Measurements from ENCODE around the gene CD276.
"Not testable (repeated sequence)": the region's sequence is repeated elsewhere in the genome, so short reads cannot be mapped to it uniquely, and the experiment has no call there.

Gene CD276

DNA sequence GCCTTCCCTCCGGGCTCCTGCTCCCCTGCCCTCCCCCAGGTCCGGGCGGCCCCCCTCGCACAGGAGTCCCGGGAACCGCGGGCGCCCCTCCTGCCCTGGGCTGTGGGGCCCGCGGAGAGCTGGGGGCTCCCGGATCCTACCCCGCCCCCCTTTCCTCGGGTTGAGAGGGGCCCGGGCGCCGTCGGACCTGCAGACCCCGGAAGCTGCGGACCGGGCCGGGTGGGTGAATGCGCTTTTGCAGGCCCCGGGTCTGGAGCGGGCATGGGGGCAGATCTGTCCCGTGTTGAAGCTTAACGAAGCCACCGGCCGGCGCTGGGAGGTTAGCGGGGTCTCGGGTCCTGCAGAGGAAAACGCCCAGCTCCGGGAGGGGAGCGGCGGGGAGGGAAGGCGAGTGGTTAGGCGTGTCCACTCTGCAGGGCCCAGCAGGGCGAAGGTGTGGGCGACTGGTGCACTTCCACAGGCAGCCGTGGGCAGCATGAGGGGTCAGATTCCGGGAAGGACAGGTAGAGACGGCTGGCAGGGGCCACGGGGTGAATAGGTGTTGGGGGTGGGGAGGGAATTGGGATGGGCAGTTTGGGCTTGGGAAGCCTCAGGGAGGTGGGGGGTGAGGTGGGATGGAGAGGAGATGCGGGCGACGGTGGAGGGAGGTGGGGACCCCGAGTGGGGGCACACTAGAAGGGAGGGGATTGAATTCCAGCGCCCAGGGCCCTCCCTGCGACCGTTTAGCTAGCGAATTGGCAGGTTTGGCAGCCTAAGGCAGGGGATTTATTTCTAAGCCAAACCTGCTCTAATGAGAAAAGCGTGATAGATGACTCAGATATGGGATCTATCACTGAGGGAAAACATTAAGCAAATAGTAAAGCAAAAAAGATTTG is 635 bp downstream of the CD276 start:
- peak; percentile 5 for ATAC-seq
- no peak for DNase-seq

DNA sequence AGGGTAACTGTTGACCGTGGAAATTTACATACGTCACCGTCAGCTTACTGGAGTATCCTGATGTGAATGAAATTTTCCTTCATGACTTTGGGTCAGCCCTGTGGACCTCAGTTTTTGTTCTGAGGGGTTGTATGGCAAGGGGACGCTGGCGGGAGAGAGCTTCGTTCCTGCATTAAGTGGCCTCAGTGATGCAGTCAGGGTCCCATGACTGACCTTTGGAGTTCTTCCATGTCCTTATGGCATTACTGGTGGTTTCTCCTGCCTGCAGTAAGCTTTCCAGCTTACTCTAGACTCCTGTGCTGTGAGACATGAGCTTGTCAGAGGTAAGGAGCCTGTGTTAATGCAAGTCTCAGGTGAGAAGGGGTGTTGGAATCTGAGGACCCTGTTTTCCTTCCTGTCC is 1.8 kb downstream of the CD276 start:
- DNase-seq, result no peak
- ATAC-seq, result no peak

DNA sequence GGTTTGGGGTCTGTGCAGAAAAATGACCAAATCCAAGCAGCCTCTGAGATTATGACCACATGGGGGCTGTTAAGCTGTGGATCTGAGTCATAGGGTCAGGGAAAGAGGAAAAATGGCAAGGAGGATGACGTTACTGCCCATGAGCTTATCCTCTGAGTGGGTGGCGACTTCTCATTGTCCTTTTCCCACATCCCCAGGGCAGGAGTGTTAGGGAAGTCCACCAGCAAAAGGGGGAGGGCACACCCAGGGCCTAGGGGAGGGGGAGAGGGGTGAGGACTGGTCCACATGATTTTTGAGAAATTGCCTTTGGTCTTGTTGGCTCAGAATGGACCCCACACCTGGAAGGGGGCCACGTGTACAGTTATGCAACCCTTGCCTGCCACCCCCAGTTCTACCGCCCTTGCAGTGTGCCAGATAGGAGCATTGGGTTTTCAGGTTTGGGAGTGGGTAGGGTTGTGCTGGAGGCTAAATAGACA is 2.6 kb downstream of the CD276 start:
- DNase-seq, result no peak
- ATAC-seq, result no peak

DNA sequence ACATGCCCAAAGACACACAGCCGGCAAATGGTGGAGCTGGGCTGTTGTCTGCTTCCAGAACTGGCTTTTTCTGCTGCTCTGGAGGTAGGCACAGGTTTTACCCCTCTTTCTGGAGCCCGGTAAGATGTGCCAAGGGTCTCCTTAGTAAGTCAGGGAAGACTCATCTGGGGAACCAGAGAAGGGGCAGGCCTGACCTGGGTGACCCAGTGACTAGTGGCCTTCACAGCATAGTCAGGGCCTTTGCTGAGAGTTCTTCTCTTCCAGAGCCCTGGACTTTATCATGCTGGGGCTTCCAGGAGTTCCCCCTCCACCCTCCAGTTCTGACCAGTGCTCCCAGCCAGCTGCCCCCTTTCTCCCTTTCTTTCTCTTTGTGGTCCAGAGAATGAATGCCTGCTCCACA is 3.2 kb downstream of the CD276 start:
- ATAC-seq (no peak), DNase-seq (no peak)

DNA sequence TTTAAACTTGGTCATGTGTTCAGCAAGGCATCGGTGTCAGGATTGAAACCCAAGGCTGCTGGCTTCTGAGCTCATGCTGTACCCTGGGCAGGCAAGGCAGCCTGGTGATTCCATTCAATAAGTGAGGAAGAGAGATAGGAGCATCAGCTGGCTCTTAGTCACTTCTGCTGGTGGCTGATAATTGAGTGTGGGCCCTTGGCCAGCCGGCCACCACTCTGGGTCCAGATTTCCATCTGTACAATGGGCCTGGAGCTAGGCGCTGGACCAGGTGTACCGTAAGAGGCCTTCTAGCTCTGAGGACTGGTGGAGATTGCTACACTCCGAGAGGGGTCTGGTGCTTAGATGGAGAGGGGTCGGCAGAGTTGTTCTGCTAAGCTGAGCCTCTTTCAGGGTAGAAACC is 4.3 kb downstream of the CD276 start:
- no peak for DNase-seq
- ATAC-seq, result no peak

DNA sequence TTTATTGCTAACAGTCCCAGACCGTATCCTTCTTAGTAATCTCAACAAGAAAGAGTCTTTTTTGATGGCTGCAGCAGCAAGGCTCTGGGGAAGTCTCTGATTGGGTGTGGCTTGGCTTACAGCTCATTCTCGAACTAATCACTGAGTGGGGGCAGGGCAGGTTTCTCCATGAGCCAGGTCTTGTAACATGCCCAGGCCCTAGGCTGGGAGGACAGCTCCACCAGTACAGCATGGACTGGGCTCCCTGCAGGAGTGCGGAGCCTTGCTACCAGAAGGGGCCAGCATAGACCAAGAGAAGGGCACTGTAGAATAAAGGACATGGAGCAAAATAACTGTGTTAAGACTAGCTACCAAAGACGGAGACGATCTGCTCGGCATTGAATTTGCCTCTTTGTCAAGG is 7.2 kb downstream of the CD276 start:
- DNase-seq (no peak), ATAC-seq (no peak)

DNA sequence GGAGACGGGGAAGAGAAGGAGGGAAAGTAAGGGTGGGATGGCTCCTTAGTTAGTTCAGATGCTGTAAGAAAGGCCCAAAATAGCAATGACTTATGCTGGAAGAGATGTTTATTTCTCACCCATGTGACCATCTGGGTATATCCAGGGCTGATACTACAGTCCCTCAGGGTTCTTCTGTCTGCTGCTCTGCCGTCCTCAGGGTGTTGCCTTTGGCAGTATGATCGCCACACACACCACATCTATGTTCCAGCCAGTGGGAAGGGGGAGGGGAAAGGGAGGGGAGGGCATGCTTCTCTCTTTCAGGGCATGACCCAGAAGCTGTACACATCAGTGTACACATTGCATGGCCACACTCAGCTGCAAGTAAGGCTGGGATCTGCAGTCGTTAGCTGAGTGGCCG is 10.2 kb downstream of the CD276 start:
- ATAC-seq, result no peak
- DNase-seq, result no peak

DNA sequence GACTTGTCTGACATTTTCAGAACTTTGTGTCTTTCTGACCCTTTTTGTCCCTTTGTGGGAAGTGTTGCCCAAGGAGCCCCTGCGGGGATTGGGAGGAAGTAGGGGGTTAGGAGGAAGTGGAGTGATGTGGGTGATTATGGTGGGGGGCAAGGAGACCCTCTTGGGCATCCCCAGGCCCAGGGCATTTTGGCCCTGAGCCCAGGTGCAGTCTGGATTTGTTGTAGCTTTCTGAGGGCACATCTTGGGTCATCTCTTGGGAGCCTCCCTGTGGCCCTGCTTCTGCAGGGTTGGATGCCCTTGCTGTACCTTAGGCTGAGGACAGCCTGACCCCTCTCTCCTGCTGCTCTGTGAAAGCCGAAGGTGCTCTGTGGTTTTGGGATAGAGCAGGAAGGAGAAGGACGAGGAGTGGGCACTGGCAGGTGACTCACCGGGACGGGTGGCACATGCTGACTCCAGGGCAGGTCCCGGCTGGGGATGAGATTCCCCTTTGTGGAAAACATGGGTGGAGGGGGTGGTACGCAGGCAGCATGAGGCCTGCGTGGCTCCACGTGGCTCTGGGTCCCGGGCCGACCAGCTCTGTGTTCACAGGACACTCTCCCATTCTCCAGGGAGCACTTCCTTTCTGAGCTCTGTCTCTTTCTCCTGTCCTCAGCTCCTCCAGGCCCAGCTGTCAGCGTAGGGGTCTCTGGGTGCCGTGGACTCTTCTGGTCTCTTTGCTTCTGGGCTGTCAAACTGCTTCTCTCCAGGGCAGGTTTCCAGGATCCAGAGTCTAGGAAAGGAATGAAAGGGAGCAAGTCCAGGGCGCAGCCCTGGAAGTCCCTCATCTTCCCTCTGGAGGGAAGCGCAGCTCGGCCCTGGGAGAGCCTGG is 11.8 kb downstream of the CD276 start:
- DNase-seq, result no peak
- ATAC-seq, result no peak

DNA sequence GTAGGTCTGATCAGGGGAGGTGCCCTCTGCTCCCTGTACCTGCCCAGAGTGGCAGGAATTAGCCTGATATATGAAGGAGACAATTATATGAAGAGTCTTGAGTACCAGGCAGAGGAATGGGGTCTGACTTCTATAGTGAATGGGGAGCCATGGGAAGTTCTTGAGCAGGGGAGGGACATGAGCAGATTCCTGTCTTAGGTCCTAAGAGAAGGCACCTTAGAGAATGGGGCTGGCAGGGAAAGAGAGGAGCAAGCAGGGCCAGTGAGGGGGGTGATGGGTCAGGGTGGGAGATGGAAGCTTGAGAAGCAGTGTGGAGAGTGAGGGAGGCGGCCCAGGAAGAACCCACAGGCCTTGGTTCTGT is 12.4 kb downstream of the CD276 start:
- ATAC-seq, result no peak

DNA sequence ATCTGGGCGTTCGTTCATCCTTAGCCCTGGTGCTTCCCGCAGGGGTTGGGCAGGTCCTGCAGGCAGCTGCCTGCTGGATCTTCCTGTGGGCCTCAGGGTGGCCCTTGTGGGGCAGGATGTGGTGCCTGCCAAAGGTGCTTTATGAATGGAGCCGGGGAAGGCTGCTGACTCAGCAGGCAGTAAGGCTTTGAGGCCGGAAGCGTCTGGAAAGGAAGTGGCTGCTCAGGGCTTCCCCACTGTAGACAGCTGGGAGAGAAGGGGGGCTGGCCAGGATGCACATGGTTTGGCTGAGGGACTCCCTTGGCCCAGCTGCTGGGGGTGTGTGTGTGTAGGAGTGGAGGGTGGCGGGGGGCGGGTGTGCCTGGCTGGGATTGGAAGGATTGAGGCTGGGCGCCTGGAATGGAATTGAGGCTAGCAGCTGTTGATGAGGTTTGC is 12.9 kb downstream of the CD276 start:
- ATAC-seq (peak; percentile 91), DNase-seq (peak; percentile 81)

More for the DNA sequence above, 12.4 kb downstream of the CD276 start:
- DNase-seq, result no peak

DNA sequence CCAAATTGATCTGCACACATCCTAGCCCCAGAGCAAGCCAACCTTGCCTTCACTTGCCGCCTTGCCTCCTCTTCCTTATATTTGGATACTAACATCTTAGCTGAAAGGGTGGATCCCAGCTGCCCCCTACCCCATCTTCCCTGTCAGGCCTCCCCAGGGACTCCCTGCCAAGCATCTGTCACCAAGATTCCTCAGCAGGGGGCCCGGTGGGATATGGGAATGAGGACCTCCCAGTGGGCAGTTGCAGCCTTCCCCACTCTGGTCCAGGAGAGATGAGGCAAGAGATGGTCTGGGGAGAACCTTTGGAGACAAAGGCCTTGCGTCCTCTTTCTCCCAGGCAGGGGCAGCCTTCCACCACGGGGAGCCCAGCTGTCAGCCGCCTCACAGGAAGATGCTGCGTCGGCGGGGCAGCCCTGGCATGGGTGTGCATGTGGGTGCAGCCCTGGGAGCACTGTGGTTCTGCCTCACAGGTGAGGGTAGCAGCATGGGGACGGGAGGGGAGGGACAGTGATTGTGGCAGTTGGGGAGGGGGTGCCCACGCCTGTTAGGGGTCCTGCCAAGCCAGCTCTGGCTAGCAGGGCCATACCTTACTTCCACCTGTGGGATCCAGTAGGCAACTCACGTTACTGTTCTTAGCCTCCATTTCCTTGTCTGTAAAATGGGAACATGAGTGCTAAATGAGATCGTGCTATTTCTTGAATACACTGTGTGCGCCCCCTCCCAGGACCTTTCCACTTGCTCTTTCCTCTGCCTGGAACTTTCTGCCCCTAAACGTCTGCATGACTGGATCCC is 15.3 kb downstream of the CD276 start:
- no peak for ATAC-seq

DNA sequence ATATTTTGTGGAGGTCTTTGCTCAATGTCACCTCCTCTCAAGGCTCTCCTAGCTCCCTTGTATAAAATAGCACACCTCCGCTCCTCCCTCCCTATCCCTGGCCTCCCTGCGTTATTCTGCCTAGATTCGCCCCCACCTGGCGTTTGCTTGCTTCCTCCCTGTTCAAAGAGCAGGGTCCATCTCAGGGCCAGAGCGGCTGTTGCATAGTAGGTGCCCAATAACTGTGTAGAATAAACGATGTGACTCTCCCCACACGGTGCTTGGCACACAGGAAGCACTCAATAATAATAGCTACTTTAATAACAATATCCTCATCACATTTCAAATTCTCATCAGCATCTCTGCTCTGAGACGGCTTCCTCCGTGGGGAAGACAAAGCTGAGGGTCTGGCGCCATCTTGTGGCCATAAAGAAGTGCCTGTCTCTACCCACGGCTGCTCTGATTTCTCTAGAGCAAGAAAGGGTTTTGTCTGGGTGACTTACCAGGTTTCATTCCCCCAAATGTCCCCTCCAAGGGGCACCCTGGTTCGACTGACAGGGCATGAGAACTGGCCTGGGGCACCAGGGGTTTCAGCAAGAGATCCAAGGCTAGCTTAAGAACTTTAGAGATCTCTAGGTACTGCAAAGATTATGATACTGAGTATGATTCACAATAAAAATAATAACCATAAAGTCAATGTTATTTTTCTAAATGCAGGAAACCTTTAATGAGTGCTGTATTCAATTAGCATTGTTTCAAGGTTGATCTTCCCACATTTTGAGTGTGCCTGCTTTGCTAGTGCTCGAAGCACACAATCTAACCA is 16.1 kb downstream of the CD276 start:
- DNase-seq, result peak; percentile 74

More for the DNA sequence above, 15.3 kb downstream of the CD276 start:
- no peak for DNase-seq

DNA sequence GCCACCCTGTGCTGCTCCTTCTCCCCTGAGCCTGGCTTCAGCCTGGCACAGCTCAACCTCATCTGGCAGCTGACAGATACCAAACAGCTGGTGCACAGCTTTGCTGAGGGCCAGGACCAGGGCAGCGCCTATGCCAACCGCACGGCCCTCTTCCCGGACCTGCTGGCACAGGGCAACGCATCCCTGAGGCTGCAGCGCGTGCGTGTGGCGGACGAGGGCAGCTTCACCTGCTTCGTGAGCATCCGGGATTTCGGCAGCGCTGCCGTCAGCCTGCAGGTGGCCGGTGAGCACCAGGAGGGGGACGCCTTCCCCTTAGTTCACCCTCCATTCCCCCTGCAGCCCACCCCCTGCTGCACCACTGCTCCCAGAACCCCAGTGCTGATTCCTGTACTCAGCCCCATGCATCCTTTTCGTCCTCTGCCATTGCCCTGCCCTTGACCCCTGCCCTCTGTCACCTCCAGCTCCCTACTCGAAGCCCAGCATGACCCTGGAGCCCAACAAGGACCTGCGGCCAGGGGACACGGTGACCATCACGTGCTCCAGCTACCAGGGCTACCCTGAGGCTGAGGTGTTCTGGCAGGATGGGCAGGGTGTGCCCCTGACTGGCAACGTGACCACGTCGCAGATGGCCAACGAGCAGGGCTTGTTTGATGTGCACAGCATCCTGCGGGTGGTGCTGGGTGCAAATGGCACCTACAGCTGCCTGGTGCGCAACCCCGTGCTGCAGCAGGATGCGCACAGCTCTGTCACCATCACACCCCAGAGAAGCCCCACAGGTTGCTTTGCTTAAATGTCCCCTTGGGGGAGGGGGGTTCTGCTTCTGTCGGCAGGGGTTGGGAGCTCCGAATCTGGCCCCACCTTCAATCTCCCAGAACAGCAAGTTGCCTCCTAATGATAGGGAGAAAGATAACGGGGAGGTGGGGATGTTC is 18.4 kb downstream of the CD276 start:
- ATAC-seq, DNase-seq: not testable (repeated sequence)

More for the DNA sequence above, 16.1 kb downstream of the CD276 start:
- ATAC-seq, result peak; percentile 44

DNA sequence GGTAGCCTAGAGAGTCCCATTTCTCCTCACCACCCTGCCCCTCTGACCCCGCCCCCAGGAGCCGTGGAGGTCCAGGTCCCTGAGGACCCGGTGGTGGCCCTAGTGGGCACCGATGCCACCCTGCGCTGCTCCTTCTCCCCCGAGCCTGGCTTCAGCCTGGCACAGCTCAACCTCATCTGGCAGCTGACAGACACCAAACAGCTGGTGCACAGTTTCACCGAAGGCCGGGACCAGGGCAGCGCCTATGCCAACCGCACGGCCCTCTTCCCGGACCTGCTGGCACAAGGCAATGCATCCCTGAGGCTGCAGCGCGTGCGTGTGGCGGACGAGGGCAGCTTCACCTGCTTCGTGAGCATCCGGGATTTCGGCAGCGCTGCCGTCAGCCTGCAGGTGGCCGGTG is 19.4 kb downstream of the CD276 start:
- not testable (repeated sequence) for ATAC-seq, DNase-seq

DNA sequence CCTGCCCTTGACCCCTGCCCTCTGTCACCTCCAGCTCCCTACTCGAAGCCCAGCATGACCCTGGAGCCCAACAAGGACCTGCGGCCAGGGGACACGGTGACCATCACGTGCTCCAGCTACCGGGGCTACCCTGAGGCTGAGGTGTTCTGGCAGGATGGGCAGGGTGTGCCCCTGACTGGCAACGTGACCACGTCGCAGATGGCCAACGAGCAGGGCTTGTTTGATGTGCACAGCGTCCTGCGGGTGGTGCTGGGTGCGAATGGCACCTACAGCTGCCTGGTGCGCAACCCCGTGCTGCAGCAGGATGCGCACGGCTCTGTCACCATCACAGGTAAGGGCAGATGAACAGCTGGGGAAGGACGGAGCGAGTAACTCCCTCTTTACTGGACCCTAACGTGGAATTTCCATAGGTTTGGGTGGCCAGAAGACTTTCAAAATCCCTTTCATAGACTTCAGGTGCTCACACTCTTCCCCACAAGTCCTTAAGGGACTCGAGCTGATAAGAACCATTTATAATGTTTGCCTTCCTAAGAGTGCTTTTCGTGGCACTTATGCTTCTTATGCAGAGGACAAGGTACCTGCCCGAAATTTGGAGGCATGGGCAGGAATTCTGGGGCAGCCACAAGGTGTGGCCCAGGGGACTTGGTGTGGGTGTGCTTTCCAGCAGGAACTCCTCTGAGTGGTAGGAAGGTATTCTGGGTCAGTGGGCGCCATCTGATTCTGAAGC is 20.1 kb downstream of the CD276 start:
- ATAC-seq, result not testable (repeated sequence)

DNA sequence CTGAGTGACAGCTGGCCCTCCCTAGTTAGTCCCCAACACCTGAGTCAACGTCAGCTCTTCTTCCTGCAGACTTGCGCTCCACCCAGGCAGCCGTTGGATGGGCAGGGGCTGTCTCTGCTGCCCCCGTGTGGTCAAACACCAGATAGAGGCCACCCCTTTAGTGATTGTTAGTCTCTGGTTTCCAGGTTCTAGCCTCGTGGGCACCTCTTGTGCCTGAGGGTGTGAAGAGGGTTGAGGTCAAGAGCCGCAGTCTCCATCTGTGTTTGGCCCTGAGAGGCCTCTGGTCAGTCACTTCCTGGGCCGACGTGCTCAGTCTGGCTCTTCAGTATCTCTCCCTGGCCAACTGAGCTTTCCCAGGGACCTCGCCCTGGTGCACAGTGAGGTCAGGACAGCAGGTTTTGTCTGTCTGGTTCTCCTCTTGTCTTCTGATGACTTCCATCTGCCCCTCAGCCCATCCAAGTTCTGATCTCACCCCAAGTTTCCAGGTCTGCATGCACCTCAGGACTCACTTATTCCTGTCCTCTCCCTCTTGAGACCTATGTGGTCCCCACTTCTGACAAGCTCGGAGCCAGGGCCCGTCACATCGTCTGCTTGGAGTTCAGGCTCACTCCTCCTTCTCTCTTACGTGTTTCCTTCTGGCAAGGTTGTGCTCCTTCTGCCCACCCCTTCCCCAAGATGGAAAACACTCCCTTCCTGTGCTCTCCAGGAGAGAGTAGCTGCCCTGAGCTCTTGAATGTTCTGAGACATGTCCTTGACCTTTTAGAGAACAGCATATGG is 20.9 kb downstream of the CD276 start:
- DNase-seq, result peak; percentile 75
- peak; percentile 62 for ATAC-seq

More for the DNA sequence above, 20.1 kb downstream of the CD276 start:
- DNase-seq, result not testable (repeated sequence)

DNA sequence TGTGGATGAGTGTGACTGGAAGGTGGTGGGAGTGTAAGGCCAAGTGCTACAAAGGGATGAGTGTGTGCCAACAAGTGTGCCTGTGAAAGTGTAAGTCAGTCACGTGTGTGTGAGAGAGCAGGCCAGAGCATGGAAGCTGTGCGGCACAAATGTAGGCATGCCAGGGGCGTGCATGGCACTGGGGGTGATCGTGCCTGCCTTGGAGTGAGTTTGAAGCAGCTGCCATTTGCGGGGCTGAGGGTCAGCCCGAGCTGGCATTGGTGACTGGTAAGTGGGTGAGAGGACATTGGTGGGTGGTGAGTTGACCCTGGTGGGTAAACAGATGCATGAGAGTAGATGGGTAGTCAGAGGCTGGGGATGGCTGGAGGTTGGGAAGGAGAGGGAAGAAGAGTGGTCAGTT is 24.5 kb downstream of the CD276 start:
- ATAC-seq (no peak), DNase-seq (no peak)

DNA sequence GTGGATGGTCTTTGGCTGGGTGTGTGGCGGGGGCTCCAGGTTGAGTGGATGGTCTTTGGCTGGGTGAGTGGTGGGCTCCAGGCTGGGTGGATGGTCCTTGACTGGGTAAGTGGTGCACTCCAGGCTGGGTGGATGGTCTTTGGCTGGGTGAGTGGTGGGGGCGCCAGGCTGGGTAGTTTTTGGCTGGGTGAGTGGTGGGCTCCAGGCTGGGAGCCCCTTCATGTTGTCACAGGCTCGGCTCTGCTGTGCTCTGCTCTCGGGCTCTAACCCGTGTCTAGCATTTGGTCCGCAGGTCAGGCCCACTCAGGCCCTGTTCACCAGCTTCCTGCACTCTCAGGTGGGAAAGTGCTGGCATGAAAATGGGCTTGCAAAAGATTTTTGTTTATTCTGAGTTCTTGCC is 25.1 kb downstream of the CD276 start:
- no peak for ATAC-seq

DNA sequence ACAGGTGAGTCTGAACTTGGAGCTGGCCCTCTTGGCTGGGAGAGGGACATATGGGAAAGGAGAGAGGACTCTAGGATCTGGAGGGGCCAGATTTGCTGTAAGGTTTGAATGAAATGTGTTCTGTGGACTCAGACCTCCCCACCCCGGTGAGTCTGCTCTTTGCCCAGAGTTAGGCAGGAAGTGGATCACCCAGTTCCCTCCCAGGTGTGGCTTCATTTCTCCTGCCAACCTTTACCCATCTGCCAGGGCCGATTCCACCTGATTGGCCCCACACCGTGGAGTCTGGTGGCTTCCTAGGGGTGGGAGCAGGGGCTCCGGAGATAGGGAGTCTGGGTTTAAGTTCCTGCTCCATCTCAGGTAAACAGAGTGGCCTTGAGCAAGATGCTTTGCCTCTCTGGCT is 25.5 kb downstream of the CD276 start:
- DNase-seq, result no peak
- no peak for ATAC-seq

More for the DNA sequence above, 25.1 kb downstream of the CD276 start:
- no peak for DNase-seq
